GM21717 (cell line): Measurements from ENCODE around the gene SMYD3.

Experiments used
- ATAC-seq: cut with Tn5 transposase; IDR thresholded peaks from one replicate; pipeline ENCODE4 v1.9.1; 2021; ENCODE audit warnings: mild to moderate bottlenecking, moderate library complexity; ENCODE audit not compliant: unreplicated experiment

Gene SMYD3

DNA sequence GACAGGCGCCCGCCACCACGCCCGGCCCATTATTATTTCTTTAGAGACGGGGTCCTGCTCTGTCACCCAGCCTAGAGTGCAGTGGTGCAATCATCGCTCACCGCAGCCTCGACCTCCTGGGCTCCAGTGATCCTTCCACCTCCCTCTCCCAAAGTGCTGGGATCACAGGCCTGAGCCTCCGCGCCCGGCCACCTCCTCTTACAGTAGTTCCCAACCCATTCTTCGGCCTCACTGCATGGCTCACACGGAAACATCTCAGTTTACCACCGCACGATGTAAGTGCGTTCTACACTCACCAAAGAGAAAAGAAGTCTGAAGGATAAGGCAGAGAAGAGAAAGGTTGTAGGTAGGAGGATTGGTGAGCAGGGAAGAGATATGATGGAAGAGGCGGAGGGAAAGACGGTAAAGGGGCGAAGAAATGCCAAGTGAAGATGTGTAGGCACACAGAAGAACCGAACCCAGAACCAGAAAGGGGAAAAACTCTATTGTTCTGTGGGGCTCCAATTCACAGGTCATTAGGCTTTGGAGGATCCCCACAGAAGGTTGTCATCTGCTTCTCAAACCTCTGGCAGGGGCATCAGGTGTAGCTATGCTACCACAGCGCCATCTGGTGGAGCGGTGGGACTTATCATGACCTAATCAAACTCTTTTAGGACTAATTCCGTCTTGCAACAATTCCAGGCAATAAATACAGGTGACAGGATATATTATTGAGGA is 504.2 kb downstream of the SMYD3 start:
- ATAC-seq = peak; percentile 75

DNA sequence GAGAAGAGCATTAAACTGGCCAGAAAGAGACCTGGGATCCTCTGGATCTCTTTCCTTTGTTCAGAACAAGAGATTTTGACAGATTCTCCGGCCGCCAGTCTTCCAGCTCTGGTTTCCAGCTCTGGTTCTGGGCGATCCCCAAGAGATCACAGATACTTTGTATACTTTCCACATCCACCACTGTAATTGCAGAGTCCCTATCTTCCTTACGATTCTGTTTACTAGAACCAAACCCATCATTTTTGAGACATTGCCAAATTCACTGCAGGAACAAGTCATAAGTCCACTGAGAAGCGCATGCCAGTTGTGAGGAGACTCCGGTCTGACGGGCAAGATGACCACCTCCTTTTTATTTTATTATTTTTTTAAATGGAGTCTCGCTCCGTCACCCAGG is 505.2 kb downstream of the SMYD3 start:
- no peak for ATAC-seq

- ATAC-seq = no peak
These were observed 505.8 kb downstream of the SMYD3 start for GRCh38 chr1:246001142-246001836.

DNA sequence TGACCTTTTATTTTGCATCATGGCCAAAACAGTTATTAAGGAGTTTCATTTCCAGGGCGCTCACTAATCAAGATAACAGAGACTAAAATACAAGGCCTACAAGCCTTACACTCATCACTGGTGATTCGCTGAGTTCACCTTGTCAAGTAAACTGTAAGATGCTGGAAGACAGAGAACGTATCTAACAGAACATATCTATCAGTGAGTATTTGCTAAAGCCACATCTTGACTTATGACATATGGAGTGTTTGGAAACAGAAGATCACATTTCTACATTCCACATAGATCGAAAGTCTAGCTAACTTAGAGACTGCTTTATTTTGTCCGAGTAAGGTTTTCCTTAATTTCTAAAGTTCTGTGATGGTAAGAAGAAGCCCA is 506.5 kb downstream of the SMYD3 start:
- ATAC-seq = no peak

DNA sequence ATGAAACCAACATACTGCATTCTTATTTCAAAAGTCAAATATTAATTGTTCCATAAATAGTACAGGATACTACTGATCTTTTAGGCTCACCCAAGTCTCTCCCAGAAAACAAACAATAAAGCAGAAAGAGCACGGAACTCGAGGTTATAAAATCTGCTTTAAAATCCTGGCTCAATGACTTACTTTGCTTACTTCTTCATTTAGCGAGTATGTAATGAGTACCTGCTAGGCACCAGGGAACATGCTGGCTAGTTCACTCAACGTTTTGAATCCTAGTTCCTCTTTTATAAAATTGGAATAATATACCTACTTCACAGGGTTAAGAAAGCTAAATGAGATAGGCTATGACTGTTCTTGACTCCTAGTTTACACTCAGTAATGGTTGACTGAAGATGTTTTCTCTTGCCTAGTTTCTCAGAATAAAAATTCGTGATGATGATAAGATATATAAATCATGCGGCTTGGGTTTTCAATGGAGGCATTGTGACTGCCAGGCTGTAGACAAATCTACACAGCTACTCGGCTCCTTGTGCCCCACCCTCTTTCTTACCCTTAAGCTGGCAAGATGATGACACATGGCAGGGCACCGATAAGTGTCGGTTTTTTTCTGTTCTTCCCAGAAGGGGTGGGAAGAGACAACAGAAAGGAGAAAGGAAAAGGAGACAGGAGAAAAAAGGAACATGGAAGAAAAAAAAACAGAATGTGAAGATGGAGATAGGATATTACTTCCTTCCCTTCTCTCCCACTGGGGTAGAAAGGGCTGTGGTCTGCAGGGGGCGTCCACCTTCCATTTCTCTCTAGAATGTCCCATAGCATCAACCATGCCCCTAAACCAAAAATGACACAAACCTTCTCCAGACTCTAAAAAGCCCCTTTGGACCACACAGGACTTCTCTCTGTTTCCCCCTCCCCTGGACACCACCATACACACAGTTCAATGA is 507.1 kb downstream of the SMYD3 start:
- ATAC-seq = peak; percentile 87

- ATAC-seq = no peak
These were observed 509.4 kb downstream of the SMYD3 start for GRCh38 chr1:245997471-245998258.

DNA sequence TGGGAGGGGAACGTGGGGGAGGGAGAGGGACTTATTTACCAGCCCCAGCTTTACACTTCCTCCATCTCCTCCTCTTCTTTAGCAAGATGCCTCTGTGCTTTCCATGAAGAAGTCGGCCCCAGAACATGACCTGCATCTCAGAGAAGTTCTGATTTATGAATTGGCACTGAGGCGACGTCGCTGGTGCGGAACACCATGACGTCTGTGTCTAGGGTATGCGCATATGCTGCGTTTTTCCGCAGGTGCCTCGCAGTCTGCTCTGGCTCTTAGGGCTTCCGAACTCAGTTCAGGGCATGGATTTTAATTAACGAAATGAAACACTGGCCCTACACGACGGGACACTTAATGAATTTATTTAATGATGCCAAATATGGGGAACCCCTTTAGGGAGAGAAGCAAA is 510.3 kb downstream of the SMYD3 start:
- no peak for ATAC-seq

- ATAC-seq = no peak
These were observed 511.6 kb downstream of the SMYD3 start for GRCh38 chr1:245995474-245995873.

DNA sequence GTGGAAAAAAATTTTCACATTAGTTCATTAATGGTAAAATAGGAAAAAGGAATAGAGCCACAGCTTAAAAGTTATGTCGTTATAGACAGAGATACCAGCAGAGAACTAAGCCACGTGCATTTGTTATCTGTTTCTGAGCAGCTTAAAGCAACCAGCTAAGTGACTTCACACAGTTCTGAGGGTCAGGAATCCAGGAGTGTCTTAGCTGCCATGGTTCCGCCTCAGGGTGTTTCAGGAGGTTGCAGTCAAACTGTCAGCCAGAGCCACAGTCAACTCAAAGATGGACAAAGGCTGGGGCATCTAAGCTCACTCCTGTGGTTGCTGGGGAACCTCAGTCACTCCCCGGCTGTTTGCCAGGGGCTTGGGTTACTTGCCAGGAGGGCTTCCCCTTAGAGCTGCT is 515.8 kb downstream of the SMYD3 start:
- no peak for ATAC-seq

GRCh38 chr1:245990315-245991022 is 516.6 kb downstream of the SMYD3 start:
- no peak for ATAC-seq

DNA sequence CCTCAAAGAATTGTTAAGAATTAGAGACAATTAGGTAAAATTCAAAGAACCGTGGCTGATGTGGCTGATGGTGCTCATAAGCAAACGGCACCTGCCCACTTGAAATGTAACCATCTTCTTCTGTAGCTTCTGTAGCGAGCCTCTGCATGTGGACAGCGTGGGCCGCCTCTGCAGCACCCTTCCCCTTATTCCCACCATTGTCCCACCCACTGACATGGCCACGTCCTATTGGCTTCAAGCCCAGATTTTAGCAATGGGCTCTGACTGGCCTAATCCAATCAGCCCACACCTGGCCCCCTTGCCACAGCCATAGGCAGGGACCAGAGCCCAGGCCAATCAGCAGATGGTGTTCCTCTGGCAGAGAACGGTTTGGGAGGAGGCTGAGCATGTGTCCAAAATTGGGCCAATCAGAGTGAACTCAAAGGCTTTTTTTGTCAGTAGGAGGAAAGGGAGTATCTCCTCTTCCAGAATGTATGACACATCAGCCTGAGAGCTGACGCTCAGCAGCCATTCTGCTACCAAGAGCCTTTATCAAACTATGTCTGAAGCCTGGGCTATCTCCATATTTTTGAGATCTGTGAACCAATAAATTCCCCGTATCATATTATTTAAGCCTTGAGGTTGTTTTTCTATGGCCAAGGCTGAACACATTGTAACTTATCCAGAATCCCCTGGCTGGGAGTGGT is 518.5 kb downstream of the SMYD3 start:
- ATAC-seq = no peak

DNA sequence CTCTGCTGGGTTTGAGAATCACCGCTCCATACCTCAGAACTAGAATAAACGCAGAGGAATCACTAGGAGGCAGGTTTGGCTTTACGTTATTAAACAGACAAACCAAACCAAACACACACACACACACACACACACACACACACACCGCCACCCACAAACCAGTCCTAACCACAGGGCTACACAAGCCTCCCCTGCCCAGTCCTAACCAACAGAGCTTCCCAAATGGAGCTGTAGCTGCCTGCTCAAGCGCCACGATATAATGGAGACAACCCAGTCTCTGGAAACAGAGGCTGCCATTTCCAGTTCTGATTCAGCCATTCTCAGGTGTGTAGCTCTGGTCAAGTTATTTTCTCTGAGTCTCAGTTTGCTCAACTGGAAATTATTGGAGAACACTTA is 519.1 kb downstream of the SMYD3 start:
- no peak for ATAC-seq

DNA sequence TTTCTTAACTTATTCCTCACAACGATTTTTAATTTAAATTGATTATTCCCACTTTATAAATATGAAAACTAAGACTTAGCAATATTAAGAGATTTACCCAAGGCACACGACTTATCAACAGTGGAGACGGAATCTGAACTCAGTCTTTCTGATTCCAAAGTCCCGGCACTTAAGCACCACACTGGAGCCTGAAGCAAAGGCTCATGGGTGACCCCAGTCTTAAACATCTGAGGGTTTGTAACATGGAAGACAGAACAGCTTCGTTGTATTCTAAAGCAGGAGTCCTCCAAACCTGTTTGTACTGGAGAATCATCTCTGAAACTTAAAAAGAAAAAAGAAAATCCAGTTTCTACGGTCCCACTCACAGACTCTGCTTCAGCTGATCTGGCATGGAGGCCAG is 519.5 kb downstream of the SMYD3 start:
- no peak for ATAC-seq

DNA sequence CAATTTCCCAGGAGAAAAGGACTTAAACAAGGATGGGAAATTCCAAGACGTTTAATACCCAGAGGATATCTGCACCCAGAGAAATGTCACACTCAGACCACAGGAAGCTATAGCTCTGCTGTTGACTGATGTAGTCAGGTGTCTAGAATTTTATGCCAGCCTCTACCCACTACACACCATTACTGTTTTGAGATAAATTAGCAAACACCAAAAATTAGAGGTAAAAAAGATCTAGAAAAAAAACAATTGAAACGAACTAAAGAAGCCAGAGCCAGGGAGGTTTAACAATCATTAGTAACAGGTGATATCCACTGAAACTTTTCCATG is 519.9 kb downstream of the SMYD3 start:
- no peak for ATAC-seq

GRCh38 chr1:245986404-245987218 is 520.5 kb downstream of the SMYD3 start:
- no peak for ATAC-seq

DNA sequence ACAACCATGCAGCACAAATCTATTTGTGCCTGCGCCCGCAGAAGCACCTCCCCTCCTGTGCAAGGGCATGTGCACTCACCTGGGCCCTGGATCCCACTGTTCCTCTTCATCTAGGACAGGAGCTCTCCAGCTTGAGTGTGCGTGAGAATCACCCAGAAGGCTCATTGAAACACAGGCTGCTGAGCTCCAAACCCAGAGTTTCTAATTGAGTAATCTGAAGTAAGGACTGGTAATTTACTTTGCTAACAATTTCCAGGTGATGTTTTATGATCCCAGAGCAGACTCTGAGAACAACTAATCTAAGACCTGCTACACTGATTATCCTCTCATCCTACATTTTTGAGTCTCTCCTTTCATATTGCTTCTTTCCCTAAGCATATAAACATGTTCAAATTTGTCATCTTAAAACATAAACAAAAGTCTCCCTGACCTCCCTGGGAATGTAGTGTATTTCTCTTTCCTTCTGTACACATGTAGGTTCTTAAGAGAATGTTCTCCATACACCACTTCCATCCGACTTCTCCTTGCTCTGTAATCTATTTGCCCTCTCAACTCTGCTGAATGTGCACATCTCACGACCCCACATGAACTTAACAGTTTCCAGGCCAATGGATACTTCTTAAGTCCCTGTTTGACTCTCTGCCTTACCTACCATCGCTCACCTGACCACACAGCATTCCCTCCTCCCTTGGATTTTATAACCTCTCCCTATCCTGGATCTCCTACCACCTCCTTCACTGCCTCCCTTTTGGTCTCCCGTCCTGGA is 522.5 kb downstream of the SMYD3 start:
- no peak for ATAC-seq

- ATAC-seq = no peak
These were observed 523.6 kb downstream of the SMYD3 start for GRCh38 chr1:245983294-245983967.

- no peak for ATAC-seq
These were observed 527.5 kb downstream of the SMYD3 start for GRCh38 chr1:245979589-245979988.
